Kidney (tissue), 14 donors: ENCODE data around the gene PTPA. TPM values are rescaled to one million over a fixed set of nuclear protein-coding genes. Genes with fewer than 3 reads are reported as not detected.

Experiments used
- DNase-seq, 5 donors: peaks; one replicate each; pipeline ENCODE4 v3.0.0-alpha.2; 2013 to 2020
- FAIRE-seq: peaks from 2 replicates; lab custom pipeline; 2012; peaks lifted over from hg19 to GRCh38; lab: Jason Lieb, UNC
- H3K27ac ChIP-seq, 2 donors: one replicate each; pipeline ENCODE4 v1.7.0; 2013; ENCODE audit warnings: low read depth in 2 of 2, low read length in 2 of 2, inconsistent platforms in 1 of 2
- H3K27me3 ChIP-seq: one replicate; pipeline ENCODE4 v1.7.1; 2013; ENCODE audit warnings: low read length, inconsistent platforms; ENCODE audit not compliant: control insufficient read depth, insufficient read depth
- H3K36me3 ChIP-seq, 3 donors: one replicate each; pipeline versions ENCODE4 v1.7.0 to v1.7.1; 2013; ENCODE audit warnings: low read length in 3 of 3, control low read depth in 1 of 3, inconsistent platforms in 1 of 3; ENCODE audit not compliant: insufficient read depth in 3 of 3, control insufficient read depth in 2 of 3
- H3K4me1 ChIP-seq, 3 donors: one replicate each; pipeline versions ENCODE4 v1.7.0 to v1.7.1; 2013; ENCODE audit warnings: low read length in 3 of 3, inconsistent platforms in 1 of 3, low read depth in 1 of 3; ENCODE audit not compliant: control insufficient read depth in 2 of 3, insufficient read depth in 2 of 3
- H3K4me3 ChIP-seq, 3 donors: one replicate each; pipeline versions ENCODE4 v1.7.0 to v1.8.1; 2013; ENCODE audit warnings: low read length in 3 of 3, control low read depth in 1 of 3, inconsistent platforms in 1 of 3
- H3K9ac ChIP-seq, 3 donors: one replicate each; pipeline versions ENCODE4 v1.7.0 to v1.7.1; 2013; ENCODE audit warnings: low read length in 3 of 3, control low read depth in 1 of 3, inconsistent platforms in 1 of 3
- H3K9me3 ChIP-seq, 3 donors: one replicate each; pipeline versions ENCODE4 v1.7.0 to v1.7.1; 2013; ENCODE audit warnings: low read length in 3 of 3, control low read depth in 1 of 3, inconsistent platforms in 1 of 3; ENCODE audit not compliant: control insufficient read depth in 2 of 3, insufficient read depth in 1 of 3
- intact Hi-C: fragments of 100-400 bp; cut with DNase I; formaldehyde crosslinking; loops from one replicate; pipeline ENCODE4 v1.11.1; 2022
- polyA plus RNA-seq: library from polyadenylated mRNA; stranded (reverse); fragments of 350-450 nt; fragmentation: Illumina TruSeq; extraction: RNeasy Lipid Tissue Mini Kit (QIAGEN cat#74804); gene quantifications from one replicate; pipeline ENCODE4 v1.2.3, GENCODE V29; 2014; ENCODE audit warnings: low read depth, low replicate concordance; ENCODE audit not compliant: insufficient read depth
- total RNA-seq: library from RNA; stranded (reverse); fragmentation: NEBNext Ultra II Directional; extraction: Animal tissue kit (Norgen Biotek cat#: 25700); gene quantifications from one replicate; pipeline ENCODE4 v1.2.1, GENCODE V29; 2021
- TF ChIP-seq, protein P1 (sequence below): IDR thresholded peaks from 3 replicates; pipeline ENCODE4 v1.5.1; 2012; ENCODE audit warnings: mild to moderate bottlenecking, moderate library complexity, borderline replicate concordance; ENCODE audit not compliant: insufficient read depth; ENCODE audit errors: extremely low read depth
- donor health status: control.
- donor health status: control.
- donor health status: control.
- donor health status: control.
- donor health status: control.
- donor health status: DM: yes; HTN: yes; CAD: no.
- donor health status: Normal renal cell carcinoma (clear cell type).

The PTPA gene
- total and polyA plus RNA-seq, 2 donors from 2014 or later = 161 to 164 TPM

DNA sequence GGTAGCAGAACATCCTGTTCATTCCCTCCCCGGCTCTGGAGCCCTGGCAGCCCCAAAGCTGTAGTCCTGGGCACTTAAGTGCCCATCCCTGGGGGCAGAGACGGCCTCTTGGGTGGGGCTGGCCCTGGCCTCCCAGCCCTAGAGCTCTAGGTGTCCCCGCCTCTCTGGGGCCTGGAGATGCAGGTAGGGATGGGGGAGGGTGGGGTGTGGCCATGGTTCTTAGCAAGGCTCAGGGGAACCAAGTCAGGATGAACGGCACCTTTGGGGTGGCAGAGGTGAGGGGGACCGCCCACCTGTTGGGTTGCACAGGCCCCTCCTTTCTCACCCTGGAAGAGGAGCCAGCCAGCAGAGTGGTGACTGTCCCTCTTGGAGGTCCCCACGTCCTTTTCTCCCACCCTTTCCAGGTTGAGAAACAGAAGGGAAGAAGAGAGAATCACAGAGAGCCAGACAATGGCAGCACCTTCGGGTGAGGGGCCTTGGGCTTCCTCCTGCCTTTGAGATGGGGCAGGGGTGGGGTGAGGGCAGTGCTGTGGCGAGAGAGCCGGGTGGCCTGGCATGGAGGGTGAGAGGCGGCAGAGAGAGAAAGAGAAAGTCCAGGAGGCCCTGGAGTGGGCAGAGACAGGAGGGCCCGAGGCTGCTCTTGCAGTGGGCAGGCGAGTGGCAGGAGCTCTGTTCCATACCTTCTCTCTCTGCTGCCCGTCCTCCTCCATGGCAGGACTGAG lies 3.0 kb upstream of the PTPA start:
- TF ChIP-seq, protein P1, sequence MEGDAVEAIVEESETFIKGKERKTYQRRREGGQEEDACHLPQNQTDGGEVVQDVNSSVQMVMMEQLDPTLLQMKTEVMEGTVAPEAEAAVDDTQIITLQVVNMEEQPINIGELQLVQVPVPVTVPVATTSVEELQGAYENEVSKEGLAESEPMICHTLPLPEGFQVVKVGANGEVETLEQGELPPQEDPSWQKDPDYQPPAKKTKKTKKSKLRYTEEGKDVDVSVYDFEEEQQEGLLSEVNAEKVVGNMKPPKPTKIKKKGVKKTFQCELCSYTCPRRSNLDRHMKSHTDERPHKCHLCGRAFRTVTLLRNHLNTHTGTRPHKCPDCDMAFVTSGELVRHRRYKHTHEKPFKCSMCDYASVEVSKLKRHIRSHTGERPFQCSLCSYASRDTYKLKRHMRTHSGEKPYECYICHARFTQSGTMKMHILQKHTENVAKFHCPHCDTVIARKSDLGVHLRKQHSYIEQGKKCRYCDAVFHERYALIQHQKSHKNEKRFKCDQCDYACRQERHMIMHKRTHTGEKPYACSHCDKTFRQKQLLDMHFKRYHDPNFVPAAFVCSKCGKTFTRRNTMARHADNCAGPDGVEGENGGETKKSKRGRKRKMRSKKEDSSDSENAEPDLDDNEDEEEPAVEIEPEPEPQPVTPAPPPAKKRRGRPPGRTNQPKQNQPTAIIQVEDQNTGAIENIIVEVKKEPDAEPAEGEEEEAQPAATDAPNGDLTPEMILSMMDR = no peak
- DNase-seq (peak in 1 of 5 donors; percentile 78), FAIRE-seq (no peak)
- Histone ChIP-seq H3K4me1 (peaks cover 0 to 19% (median 5%) of the 10 kb centered on the region in 3 donors), H3K36me3 (peaks cover 0 to 5% (median 0%) of the 10 kb centered on the region in 3 donors), H3K9ac (no peak overlapping the region), H3K4me3 (no peak overlapping the region), H3K9me3 (no peaks in the 10 kb centered on the region), H3K27ac (peak overlapping the region in 1 of 2 donors; percentile 28), H3K27me3 (no peaks in the 10 kb centered on the region)
- intact Hi-C loops = no loop called here

GRCh38 chr9:129108805-129109536 lies 2.2 kb upstream of the PTPA start:
- H3K9ac ChIP-seq = peak overlapping the region in 1 of 3 donors; percentile 41
- TF ChIP-seq, protein P1 = no peak
- FAIRE-seq (no peak), DNase-seq (peak in 1 of 5 donors; percentile 60)
- peaks cover 0 to 5% (median 0%) of the 10 kb centered on the region in 3 donors for H3K36me3 ChIP-seq
- no peaks in the 10 kb centered on the region for H3K9me3 ChIP-seq
- H3K27ac ChIP-seq = peak overlapping the region in 1 of 2 donors; percentile 28
- no peaks in the 10 kb centered on the region for H3K27me3 ChIP-seq
- peaks cover 0 to 19% (median 5%) of the 10 kb centered on the region in 3 donors for H3K4me1 ChIP-seq
- intact Hi-C loops = no loop called here
- H3K4me3 ChIP-seq = peak overlapping the region in 1 of 3 donors; percentile 59

GRCh38 chr9:129109537-129109903 lies 1.7 kb upstream of the PTPA start:
- intact Hi-C loops = no loop called here

More at GRCh38 chr9:129109537-129109903, 1.7 kb upstream of the PTPA start:
- DNase-seq (peak in 1 of 5 donors; percentile 69), FAIRE-seq (no peak)
- no peak overlapping the region for H3K27ac ChIP-seq
- H3K4me1 ChIP-seq = peaks cover 0 to 19% (median 7%) of the 10 kb centered on the region in 3 donors
- peak overlapping the region in 1 of 3 donors; percentile 59 for H3K4me3 ChIP-seq
- H3K27me3 ChIP-seq = no peaks in the 10 kb centered on the region
- TF ChIP-seq, protein P1 = no peak
- peak overlapping the region in 1 of 3 donors; percentile 41 for H3K9ac ChIP-seq
- no peaks in the 10 kb centered on the region for H3K9me3 ChIP-seq
- peaks cover 0 to 5% (median 0%) of the 10 kb centered on the region in 3 donors for H3K36me3 ChIP-seq
